Right cardiac atrium (tissue), 5 donors: ENCODE measurements around the gene MORF4L2. TPM values are rescaled to one million over a fixed set of nuclear protein-coding genes. Genes with fewer than 3 reads are reported as not detected.
"Not testable (repeated sequence)": the region's sequence is repeated elsewhere in the genome, so short reads cannot be mapped to it uniquely, and the experiment has no call there.

Experiments
- ATAC-seq, 2 donors: fragments of 200-7000 bp; cut with Tn5 transposase; one replicate each; pipeline versions ENCODE4 v1.8.0 to v1.9.1; 2020; ENCODE audit warnings: moderate library complexity in 2 of 2, mild to moderate bottlenecking in 1 of 2
- DNase-seq, 3 donors: peaks; one replicate each; pipeline ENCODE4 v3.0.0-alpha.2; 2020
- H3K27ac ChIP-seq: one replicate; pipeline ENCODE4 v1.5.1; 2013; ENCODE audit warnings: mild to moderate bottlenecking, low read length, control low read depth, moderate library complexity
- H3K27me3 ChIP-seq: one replicate; pipeline ENCODE4 v1.6.1; 2013; ENCODE audit not compliant: control insufficient read depth, insufficient read depth
- H3K4me1 ChIP-seq: one replicate; pipeline ENCODE4 v1.6.1; 2013; ENCODE audit warnings: low read length; ENCODE audit not compliant: control insufficient read depth, insufficient read depth
- H3K4me3 ChIP-seq: one replicate; pipeline ENCODE4 v1.5.1; 2013; ENCODE audit warnings: low read length, control low read depth
- H3K9me3 ChIP-seq: one replicate; pipeline ENCODE4 v1.6.1; 2013; ENCODE audit warnings: low read length; ENCODE audit not compliant: control insufficient read depth
- WGBS: extraction: QIAGEN DNeasy Blood & Tissue Kit; methylation state at CpG from one replicate; pipeline ENCODE4 v1.1.7; 2013; 5-methylcytosine and 5-hydroxymethylcytosine counted together
- intact Hi-C, 4 donors: fragments of 100-400 bp; cut with DNase I; formaldehyde crosslinking; loops; one replicate each; pipeline versions ENCODE4 v1.11.0 to v1.14.0; 2022 to 2023
- polyA plus RNA-seq: library from polyadenylated mRNA; stranded (reverse); fragments of 200-250 nt; gene quantifications from one replicate; pipeline ENCODE4 v1.2.3, GENCODE V29; 2013
- total RNA-seq, 4 donors: library from RNA; stranded (reverse); fragmentation: NEBNext Ultra II Directional; extraction: Animal tissue kit (Norgen Biotek cat#: 25700); gene quantifications; one replicate each; pipeline ENCODE4 v1.2.1, GENCODE V29; 2021
- donor health status: healthy with polysubstance abuse.
- donor health status: DM: no; HTN: yes; CAD: no.
- donor health status: DM: no; HTN: no; CAD: no.
- donor health status: DM: no; HTN: yes; CAD: no; lungs with severe emphysema.
- donor health status: DM: yes; HTN: yes; CAD: no.

Gene MORF4L2
- total and polyA plus RNA-seq, 5 donors = 187 to 269 (median 230) TPM

DNA sequence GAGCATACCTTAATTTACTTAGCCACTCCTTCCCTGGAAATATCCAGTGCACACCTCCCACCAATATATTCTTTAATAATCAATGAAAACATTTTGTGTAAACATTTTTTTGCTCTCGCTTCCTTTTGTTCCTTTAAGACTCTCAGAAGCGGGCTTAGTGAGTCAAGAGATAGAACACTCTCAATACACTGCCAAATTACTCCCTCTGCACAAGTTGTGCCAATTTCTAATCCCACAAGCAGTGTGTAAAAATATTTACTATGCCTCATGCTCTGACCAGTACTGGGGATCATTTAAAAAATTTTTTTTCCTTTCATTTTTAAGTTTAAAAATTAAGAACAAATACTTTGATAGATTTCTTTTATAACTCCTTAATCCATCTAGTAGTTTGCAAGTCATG is 5.1 kb downstream of the MORF4L2 start:
- Histone ChIP-seq H3K27ac (no peak overlapping the region), H3K27me3 (no peaks in the 10 kb centered on the region), H3K4me3 (no peak overlapping the region), H3K9me3 (no peaks in the 10 kb centered on the region), H3K4me1 (no peaks in the 10 kb centered on the region)
- DNase-seq (no peak), ATAC-seq (no peak)
- intact Hi-C loops = loop anchor here in 1 of 4 donors (10.0 kb wide), 1 partner anchor 147 kb away; no protein-coding TSS in a partner anchor
- WGBS = 50% methylated on average over 2 of the region's 2 CpGs

DNA sequence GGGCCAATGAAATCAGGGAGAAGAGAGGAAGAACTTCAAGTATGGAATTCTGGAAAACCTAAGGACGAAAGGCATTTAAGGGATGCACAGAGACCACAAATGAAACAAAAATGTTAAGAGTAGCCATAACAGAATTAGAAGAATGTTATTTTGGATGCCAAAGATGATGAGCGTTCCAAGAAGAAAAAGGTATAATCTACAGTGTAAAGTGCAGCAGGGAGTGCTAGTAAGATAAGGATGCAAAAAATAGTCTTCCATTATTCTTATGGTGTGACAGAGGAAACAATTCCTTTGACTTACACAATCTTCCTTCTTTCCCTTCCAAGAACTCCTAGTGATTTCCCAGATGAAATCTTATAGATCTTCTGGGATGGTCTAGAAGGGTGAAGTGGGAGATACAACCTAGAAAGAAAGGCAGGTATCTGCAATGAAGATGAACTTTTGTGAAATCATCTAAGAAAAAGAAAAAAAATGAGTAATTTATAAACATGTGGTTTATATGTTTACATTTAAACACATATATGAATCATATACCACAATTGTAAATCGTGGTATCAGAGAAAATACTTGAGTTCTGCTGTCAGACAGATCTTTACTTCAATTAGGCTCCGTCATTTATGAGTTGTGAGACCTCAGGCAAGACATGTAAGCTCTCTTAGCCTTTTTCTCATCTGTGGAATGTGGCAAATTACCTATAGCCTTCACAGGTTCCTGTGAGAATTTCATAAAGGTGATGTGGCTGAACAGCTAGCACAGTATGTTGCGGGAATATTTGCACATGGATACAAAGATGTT is 8.1 kb downstream of the MORF4L2 start:
- intact Hi-C loops = no loop called here
- WGBS = 79% methylated on average over 5 of the region's 5 CpGs
- Histone ChIP-seq H3K9me3 (no peaks in the 10 kb centered on the region), H3K4me3 (no peak overlapping the region), H3K27ac (no peak overlapping the region), H3K4me1 (no peaks in the 10 kb centered on the region), H3K27me3 (no peaks in the 10 kb centered on the region)
- ATAC-seq (no peak), DNase-seq (no peak)

DNA sequence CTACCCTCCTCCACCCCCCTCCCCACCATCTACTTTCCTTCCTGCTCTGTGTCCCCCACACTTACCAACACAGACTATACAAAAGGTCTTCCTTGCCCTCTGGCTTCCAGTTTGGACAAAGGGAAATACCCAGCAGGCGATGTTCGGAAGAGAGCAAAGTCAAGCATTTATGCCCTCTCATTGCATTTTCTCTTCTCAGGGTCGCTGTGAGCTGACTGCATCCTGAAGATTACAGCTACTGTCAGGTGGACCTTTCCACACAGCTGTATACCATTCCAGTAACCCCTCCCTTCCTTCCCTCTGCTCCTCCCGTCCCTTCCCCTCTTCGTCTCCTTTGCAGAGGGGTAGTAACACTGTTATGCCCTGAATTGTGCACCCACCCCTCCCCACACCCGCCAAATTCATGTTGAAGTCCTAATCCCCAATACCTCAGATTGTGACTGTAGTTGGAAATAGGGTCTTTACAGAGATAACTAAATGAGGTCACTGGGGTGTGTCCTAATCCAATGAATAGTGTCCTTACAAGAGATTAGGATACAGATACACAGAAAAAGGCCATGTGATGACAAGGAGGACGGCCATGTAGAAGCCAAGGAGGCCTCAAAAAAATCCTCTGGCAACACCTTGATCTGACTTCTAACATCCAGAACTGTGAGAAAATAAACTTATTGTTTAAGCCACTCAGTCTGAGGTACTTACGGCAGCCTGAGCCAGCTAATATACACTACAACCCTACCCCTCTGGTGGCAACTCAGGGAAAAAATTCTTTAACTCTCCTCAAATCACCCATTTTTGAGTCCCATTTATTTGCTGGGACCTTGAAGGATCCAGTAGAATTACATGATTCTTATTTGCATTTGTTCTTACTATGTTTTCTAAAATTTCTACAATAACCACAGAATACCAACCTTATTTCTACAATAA is 11.7 kb downstream of the MORF4L2 start:
- ATAC-seq (peak in 1 of 2 donors; percentile 31), DNase-seq (no peak)
- no peaks in the 10 kb centered on the region for H3K9me3 ChIP-seq
- no peaks in the 10 kb centered on the region for H3K27me3 ChIP-seq
- no peak overlapping the region for H3K27ac ChIP-seq
- intact Hi-C loops = no loop called here
- 70% methylated on average over 8 of the region's 8 CpGs for WGBS
- H3K4me3 ChIP-seq = no peak overlapping the region
- H3K4me1 ChIP-seq = no peaks in the 10 kb centered on the region

DNA sequence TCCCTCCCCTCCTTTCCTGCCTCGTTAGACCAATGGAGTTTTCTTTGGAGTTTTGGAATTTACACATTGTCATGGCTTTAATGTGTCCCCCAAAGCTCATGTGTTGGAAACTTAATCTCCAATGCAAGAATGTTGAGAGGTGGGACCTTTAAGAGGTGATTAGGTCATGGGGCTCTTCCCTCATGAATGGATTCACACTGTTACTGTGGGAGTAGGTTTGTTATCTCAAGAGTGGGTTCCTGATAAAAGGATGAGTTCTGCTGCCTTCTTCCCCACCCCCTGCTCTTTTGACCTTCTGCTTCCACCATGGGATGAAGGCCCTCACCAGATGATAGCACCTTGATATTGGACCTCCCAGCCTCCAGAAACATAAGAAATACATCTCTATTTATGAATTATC is 16.8 kb downstream of the MORF4L2 start:
- H3K4me1 ChIP-seq = no peaks in the 10 kb centered on the region
- no peak for ATAC-seq
- no peak overlapping the region for H3K4me3 ChIP-seq
- H3K27me3 ChIP-seq = no peaks in the 10 kb centered on the region
- no peak overlapping the region for H3K27ac ChIP-seq
- intact Hi-C loops = no loop called here
- 68% methylated on average over 1 of the region's 1 CpG for WGBS
- no peaks in the 10 kb centered on the region for H3K9me3 ChIP-seq
- DNase-seq = no peak

DNA sequence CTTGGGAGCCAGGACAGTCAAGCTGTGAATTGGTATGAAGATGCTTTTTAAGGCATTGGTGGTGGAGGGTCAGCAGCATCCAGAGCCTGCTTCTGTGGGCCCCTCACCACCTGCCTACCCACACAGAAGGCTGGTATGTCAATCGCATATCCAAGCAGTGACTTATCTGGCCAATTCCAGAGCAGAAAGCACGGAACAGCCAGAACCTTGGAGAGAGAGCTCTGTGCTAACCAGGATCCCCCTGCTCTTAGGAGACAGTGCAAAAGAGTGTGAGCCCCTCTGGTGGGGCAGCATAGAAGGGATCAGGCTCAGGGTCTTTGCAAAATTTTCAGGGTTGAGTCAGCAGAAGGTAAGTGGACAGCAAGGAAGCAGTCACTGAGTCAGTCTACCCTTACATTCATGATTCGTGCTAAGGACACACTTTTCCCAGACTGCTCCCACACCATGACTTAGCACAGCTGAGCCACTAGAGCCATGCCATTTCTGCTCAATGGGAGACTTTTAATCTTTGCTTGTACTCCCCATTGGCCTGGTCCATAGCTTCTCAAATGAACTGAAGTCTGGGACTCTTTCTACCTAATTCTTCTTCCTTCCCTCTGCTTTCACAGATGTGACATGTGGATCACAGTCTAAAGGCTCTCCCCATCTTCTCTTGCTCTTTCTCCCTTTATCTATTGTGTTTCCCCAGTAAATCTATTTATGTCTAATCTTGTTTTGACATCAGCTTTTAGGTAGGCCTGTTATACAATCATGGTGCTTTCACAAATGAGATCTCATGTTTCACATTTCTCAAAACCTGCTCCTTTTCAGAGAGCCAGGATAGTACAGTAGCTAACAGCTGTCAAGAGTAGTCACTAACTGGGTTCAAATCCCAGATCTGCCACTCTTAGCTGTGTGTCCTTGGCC is 20.0 kb downstream of the MORF4L2 start:
- 91% methylated on average over 3 of the region's 3 CpGs for WGBS

DNA sequence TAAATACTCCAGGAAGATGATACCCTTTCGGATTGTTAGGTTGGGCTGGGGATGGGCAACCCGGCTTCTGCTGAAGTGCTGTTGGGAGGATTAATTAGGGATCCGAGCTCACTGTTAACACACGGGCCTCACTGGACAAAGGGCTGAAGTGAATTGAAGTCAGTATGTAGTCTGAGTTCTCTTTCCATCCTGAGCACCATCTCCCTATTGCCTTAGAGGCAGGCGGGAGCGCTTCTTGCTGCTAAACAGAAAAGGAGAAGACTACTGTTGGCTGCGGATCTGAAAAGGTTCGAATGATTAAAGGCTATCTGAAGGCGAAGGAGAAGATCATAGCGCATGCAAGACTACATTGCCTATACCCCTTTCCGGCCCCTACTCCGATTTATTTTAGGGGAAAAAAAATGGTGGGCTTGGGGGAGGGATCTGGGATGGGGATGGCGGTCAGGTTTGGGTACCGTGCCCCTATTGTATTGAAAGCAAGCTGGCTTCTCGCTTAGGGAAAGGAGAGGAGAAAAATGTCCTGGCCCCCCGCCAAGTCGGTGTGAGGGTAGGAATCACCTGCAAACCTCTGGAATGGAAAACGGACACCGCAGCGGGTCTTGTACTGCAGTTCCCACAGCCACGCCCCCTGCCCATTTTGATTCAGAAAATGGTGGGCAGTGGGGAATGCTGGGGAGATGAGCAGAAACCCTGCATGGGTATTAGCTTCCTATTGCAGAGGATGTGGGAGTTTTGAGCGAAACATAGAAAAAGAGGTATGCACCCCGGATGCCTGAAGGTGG is 22.3 kb downstream of the MORF4L2 start:
- no peak for DNase-seq
- Histone ChIP-seq H3K4me3 (no peak overlapping the region), H3K4me1 (no peaks in the 10 kb centered on the region), H3K9me3 (no peaks in the 10 kb centered on the region), H3K27me3 (no peaks in the 10 kb centered on the region), H3K27ac (no peak overlapping the region)
- intact Hi-C loops = no loop called here
- no peak for ATAC-seq
- WGBS = 12% methylated on average over 23 of the region's 23 CpGs

More for the DNA sequence above, 20.0 kb downstream of the MORF4L2 start:
- ATAC-seq (no peak), DNase-seq (no peak)
- Histone ChIP-seq H3K27me3 (no peaks in the 10 kb centered on the region), H3K9me3 (no peaks in the 10 kb centered on the region), H3K27ac (no peak overlapping the region), H3K4me1 (no peaks in the 10 kb centered on the region), H3K4me3 (no peak overlapping the region)
- intact Hi-C loops = no loop called here

DNA sequence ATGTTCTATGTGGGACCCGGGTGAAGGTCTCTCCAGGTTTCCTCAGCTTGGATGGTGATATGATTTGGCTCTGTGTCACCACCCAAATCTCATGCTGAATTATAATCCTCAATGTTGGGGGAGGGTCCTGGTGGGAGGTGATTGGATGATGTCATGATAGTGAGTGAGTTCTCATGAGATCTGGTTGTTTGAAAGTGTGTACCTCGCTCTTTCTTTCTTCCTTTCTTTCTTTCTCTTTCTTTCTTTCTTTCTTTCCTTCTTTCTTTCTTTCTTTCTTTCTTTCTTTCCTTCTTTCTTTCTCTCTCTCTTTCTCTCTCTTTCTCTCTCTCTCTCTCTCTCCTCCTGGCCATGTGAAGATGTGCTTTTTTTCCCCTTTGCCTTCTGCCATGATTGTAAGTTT is 27.0 kb downstream of the MORF4L2 start:
- H3K4me1 ChIP-seq, intact Hi-C loops, H3K4me3 ChIP-seq, H3K27ac ChIP-seq, H3K27me3 ChIP-seq, H3K9me3 ChIP-seq, ATAC-seq, DNase-seq: not testable (repeated sequence)
- WGBS = 96% methylated on average over 2 of the region's 2 CpGs

DNA sequence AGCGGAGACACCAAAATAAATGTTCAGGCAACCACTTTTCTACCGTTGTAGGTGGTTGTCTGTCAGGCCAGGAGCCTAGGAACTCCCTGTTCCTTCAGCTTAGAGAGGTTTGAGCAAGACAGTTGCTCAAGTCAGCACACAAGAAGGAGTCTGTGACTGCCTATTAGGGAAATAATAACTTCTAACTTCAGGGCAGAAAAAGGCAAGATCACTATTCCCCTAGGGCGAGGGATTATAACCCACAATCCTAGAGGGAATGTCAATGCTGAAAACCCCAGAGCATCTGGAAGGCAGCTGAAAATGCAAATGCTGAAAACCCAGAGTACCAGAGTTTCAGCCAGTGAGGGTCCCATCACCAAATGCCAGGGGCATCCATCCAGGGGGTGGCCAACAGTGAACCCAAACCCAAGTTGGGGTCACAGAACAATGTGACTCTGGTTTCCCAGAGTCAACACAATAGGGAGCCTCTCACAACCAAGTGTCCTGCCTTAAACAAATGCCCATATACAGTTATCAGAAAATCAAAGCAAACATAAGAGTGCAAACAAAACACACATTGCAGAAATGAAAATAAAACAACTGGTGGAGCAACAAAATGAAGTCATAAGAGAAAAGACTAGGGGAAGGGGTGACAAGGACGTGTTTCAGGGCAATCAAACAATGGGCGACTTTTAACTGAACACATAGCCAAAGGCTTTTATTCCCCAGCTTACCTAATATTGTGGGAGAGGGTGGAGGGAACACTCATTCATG is 27.6 kb downstream of the MORF4L2 start:
- 82% methylated on average over 5 of the region's 5 CpGs for WGBS
- ATAC-seq = no peak
- H3K4me3 ChIP-seq = no peak overlapping the region
- no peaks in the 10 kb centered on the region for H3K27me3 ChIP-seq
- no peak for DNase-seq
- intact Hi-C loops = no loop called here
- H3K27ac ChIP-seq = no peak overlapping the region
- no peaks in the 10 kb centered on the region for H3K9me3 ChIP-seq
- no peaks in the 10 kb centered on the region for H3K4me1 ChIP-seq

DNA sequence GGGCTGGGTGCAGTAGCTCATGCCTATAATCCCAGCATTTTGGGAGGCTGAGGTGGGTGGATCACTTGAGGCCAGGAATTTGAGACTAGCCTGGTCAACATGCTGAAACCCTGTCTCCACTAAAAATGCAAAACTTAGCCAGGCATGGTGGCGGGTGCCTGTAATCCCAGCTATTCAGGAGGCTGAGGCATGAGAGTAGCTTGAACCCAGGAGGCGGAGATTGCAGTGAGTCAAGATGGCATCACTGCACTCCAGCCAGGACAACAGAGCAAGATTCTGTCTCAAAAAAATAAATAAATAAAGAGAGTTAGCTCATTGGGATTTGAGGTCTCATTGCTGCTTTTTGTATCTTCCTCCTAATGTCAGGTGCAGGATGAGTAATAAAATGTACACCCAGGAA is 29.4 kb downstream of the MORF4L2 start:
- DNase-seq, H3K4me3 ChIP-seq, ATAC-seq, H3K9me3 ChIP-seq, intact Hi-C loops, H3K27ac ChIP-seq, H3K4me1 ChIP-seq, H3K27me3 ChIP-seq: not testable (repeated sequence)
- 96% methylated on average over 2 of the region's 2 CpGs for WGBS
